Cerebellar nuclear complex (tissue), 1 donor: ENCODE data around the gene PLCL1.

Experiments
- DNase-seq, 2 experiments: peaks; one replicate each; lab custom pipeline; 2025; lab: John Stamatoyannopoulos, UW

PLCL1 gene

GRCh38 chr2:197888321-197888720 lies 83.9 kb downstream of the PLCL1 start:
- DNase-seq: no peak

DNA sequence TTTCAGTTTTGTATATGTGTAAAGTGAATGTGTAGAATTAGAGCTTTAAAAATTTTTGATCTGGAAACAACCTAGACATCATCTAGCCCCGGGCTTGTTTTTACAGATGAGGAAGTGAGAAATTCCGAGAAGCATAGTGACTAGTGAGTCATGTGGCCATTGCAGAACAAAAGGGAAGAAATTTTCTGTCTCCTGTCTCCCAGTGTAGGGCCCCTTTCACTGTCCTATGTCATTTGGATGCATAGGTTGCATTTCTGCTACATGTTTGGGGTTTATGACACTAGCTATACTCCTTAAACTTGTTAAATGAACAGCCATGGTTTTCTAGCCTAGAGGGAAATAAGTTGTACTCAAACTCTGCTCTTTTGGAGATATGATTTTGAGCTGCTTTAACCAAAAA lies 84.6 kb downstream of the PLCL1 start:
- DNase-seq: no peak

DNA sequence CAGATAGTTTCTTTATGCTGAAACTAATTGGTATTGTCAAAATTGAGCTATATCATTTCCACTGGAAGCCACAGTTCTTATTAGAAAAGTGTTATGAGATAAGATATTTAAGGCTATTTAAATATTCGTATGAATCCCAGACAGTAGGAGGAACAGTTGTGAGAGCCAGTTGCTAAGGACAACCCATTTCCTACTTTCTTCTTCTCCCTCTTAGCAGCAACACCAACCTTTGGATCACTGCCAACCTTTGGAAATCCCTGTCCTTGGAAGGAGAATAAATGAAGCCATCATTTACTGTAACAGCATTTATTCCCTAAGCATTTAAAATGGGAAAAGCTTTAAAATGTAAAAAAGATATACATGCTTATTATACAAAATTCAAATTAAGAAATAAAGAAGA lies 85.8 kb downstream of the PLCL1 start:
- DNase-seq: no peak

GRCh38 chr2:197891897-197892442 lies 87.6 kb downstream of the PLCL1 start:
- DNase-seq: no peak

DNA sequence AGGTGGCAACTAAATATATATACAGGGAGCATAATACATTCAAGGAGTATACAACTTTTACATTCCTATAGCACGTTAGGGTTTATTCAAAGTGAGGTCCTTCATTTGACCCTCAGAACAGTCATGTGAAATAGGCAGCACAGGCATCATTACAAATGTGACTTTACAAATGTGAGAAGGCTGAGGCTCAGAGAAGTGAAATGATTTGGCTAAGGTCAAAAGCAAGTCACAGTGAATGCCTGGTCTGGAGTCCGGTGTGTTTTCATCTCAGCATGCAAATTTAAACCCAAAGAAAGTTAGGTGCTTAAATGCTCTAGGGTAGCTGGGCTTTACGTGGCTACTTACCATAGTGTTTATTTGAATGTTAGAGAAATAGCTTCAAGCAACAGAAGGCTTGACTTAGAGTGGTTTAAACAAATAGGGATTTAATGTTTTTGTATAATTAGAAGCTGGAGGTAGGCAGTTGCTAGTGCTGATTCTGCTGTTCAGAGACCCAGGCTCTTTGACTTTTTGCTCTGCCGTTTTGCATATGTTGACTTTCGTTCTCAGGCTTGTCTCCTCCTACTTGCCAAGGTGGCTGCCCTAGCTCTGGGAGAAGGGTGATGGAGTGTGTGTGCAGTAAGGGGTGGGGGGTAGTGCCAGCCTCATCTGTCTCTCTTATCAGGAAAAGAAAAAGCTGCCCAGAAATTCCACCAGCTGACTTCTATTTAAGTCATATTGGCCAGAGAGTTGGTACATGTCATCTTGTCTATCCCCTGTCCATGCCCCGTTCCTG lies 89.2 kb downstream of the PLCL1 start:
- DNase-seq: no peak

- DNase-seq: no peak
Observed at GRCh38 chr2:197894751-197895274, 90.4 kb downstream of the PLCL1 start.

- no peak for DNase-seq
Observed at GRCh38 chr2:197897960-197898678, 93.7 kb downstream of the PLCL1 start.

GRCh38 chr2:197904446-197904845 lies 100.1 kb downstream of the PLCL1 start:
- DNase-seq: no peak

GRCh38 chr2:197908156-197908555 lies 103.8 kb downstream of the PLCL1 start:
- DNase-seq: no peak

DNA sequence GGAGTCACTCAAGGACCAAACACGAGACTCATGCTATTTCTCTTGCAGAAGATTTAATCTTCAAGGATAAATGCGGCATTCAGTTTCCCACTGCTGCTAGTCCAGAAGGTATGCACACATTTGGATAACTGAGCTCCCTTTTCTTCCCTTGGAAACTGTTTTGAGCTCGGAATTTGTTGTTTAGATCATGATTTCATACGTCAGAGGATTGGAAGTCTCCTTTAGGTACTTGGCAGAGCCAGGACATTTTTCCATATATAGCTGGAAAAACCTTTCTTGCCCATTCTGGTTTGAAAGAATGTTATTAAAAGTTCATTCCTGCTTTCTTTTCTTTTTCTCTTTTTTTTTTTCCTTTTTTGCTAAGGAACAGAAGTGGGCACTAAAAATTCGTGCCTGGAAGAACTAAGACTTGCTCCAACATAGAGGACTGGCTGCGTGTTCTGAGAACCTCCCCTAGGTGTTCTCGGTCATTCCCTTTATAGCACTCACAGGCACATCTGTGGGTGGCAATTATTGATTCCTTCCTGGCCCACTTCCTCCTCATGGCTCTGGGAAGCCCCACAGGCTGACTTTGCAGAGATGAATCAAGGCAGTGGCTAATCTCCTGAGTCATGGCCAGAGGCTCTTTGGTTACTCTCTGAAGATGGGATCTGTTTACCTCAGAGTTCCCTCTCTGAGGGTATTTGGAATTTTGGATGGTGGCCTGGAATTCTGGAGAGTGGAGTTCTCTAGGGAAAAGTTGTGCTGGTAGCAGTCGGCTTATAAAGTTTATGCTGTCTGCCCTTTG lies 104.8 kb downstream of the PLCL1 start:
- DNase-seq: no peak

DNA sequence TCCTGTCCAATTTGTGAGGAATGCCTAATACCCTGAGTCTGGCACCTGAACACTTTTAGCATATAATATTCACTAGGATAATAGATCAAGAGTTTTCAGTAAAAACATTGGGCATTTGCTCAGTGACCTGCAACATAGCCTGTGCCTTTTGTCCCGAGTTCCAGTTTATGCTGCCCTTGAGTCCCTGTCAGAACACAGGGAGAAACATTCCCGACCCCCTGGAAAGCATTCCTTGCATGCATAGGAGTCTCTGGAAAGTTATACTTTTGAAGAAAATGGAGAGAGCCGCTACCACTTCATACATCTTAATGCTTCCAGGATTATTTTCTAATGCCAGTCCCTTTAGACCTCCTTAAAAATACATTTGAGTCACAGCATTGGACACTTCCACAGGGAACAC lies 107.3 kb downstream of the PLCL1 start:
- no peak for DNase-seq

DNA sequence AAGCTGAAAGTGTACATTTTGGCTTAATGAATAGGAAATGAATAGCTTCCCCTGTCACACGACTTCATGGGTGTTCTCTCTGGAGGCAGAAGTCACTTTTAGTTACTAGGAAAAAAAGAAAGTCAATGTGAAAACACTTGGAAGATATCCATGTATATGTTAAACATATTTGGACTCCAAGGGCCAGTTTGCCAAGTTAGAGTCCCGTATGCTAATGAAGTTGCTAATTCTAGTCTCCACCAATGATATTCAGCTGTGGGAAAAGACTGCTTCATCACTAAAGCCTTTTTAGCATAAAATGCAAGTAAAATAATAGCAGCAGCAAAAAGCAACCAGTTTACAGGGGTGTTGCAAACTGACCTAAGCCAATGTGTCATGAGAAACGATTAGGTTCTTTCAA lies 108.7 kb downstream of the PLCL1 start:
- DNase-seq: no peak

DNA sequence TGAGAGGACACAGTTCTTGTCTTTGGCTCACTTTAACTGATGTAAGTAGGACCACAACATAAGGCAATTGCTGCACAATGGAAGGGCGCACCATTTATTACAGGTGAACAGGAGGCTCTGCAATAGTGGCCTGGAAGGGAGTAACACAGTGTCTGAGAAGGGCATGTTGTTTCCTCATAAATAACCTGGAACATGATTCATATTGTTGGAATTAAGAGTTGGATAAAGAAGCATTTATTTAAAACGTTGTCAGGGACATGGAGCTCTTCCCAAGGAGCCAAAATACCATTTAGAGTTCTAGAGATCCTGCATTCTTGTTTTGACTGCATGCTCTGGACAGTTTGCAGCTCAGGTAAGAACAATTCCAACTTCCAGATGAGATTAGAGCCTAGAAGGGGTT lies 110.4 kb downstream of the PLCL1 start:
- no peak for DNase-seq

DNA sequence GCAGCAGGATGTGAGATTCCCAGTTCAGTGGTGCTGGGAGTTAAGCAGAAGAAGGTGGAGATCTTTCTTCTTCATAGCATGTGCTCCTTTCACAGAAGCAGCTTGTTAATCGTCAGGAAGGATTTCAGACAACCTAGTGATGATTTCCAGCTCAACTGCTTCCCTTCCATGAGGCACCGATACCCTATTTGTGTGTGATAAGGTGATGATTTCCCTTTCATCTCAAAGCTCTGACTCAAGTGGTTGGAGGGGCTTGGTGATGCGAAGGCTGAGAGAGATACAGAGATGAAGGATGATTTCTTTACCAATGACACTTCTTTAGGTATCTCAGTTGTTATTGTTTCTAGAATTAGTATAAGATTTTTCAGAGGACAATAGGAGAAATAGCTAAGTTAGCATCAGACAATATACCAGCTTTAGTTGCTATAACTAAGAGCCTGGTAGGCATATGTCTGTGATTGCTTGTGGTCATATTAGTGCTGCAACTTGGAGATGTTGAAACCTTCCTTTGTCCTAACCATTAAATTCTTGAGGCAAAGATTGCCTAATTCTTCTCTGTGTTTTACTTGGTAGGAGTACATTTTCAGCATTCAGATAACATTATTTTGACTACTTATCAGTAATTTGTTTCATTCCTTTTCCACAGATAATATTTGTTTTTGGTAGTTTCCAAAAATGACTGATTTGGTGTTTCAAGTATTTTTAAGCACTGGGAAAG lies 111.3 kb downstream of the PLCL1 start:
- DNase-seq: no peak

- DNase-seq: no peak
Observed at GRCh38 chr2:197919487-197919886, 115.1 kb downstream of the PLCL1 start.

- no peak for DNase-seq
Observed at GRCh38 chr2:197920088-197920487, 115.7 kb downstream of the PLCL1 start.

GRCh38 chr2:197920592-197921201 lies 116.3 kb downstream of the PLCL1 start:
- DNase-seq: no peak

GRCh38 chr2:197924483-197924882 lies 120.1 kb downstream of the PLCL1 start:
- DNase-seq: no peak

DNA sequence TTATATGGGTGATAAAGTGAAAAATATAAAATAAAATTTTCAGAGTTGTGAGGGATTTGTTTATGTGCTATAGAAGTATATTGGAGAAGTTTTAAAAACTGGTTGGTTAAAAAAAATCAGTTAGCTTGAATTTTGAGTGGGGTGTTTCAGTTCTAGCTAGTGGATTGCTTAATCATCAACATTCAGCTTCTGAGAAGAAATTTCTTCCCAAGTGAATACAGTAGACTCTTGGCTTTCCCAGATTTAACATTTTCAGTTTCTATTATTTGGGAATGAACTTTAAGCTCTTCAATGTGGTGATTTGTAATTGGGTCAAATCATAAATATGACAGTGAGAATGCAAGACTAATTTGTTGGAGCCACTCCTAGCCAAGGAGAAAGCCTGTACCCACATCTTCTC lies 120.8 kb downstream of the PLCL1 start:
- no peak for DNase-seq

DNA sequence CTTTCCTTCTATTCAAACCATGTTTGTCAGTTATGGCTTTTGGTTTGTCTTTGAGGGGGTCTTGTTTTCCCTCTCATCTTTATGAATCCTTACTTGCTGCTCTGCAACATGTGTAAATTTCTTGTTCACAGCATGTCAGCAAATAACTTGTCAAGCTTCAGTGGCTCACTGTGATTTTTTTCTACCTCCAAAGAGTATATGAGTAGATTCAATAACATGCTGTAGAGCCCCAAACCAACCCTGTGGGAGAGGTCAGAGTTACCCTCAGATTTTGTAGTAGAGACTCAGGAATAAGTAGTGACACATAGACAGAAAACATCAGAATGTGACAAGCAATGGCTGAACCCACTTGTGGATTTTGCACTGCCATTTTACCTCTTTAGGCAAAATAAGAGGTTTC lies 121.6 kb downstream of the PLCL1 start:
- no peak for DNase-seq

- DNase-seq: no peak
Observed at GRCh38 chr2:197926673-197927072, 122.3 kb downstream of the PLCL1 start.
